Measurements from ENCODE around the gene ALPK3.
A peak's percentile ranks its signal among the peaks of the same experiment; 100 is the strongest.

DNA sequence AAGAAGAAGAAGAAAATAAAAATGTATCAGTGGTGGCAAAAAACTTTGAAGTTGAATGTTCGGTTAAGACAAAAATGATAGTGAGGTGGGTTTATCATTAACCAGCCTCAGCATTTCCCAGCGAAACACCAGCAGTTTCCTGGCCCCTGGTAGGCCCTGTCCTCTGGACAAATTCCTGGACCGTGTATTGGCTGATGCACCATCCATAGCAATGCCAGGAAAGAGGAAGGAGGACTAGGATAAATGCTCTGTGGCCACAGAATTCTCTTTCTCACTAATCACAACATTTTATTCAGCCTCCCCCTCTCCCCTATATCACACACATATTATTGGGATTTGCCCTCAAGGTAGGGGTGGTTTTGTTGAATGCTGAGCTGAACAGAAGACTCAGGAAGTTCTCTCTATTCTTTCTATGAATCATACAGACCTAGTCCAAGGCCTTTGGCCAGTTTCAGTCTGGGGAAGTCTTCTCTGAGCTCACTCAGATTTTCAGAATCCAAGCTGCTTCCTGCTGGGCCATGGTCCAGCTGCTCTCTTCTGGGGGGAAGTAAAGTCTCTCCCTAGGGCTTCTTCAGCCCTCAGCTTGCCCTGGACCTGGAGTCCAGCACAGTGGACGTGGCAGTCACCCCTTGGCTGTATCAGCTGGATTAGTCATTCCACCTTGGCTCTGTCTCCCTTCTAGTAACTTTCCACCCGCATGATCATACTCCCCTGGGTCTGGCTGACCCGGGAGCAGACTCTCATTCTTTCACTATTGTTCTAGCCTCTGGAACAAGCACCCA, 94.9 kb downstream of the ALPK3 start:
- TF ChIP-seq POLR2A (IDR thresholded peaks at IDR 0.05): peak in 2 of 3 donors; percentile 59 to 64
- TF ChIP-seq, protein P1, sequence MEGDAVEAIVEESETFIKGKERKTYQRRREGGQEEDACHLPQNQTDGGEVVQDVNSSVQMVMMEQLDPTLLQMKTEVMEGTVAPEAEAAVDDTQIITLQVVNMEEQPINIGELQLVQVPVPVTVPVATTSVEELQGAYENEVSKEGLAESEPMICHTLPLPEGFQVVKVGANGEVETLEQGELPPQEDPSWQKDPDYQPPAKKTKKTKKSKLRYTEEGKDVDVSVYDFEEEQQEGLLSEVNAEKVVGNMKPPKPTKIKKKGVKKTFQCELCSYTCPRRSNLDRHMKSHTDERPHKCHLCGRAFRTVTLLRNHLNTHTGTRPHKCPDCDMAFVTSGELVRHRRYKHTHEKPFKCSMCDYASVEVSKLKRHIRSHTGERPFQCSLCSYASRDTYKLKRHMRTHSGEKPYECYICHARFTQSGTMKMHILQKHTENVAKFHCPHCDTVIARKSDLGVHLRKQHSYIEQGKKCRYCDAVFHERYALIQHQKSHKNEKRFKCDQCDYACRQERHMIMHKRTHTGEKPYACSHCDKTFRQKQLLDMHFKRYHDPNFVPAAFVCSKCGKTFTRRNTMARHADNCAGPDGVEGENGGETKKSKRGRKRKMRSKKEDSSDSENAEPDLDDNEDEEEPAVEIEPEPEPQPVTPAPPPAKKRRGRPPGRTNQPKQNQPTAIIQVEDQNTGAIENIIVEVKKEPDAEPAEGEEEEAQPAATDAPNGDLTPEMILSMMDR (IDR thresholded peaks at IDR 0.05): no peak
